LNCAP (cell line): ENCODE measurements around the gene TAF6.

Experiments used
- CTCF ChIP-seq: fragments of 450-650 bp; IDR thresholded peaks from 2 replicates; pipeline ENCODE4 v1.5.1; 2017; ENCODE audit warnings: mild to moderate bottlenecking

The TAF6 gene

GRCh38 chr7:100085515-100085914 is 33.6 kb downstream of the TAF6 start:
- no peak for TF ChIP-seq CTCF

- no peak for TF ChIP-seq CTCF
Observed at GRCh38 chr7:100082978-100083377, 36.2 kb downstream of the TAF6 start.

GRCh38 chr7:100081535-100082102 is 37.5 kb downstream of the TAF6 start, which contains the start of gene ZNF3:
Gene ZNF3 (minus strand): TSS chr7:100081723. CDS start chr7:100077357, 4,366 bp downstream.
- TF ChIP-seq CTCF: peak; percentile 97

GRCh38 chr7:100080907-100081534 is 38.1 kb downstream of the TAF6 start:
- TF ChIP-seq CTCF: no peak

GRCh38 chr7:100079024-100079560 is 40.1 kb downstream of the TAF6 start:
- no peak for TF ChIP-seq CTCF

GRCh38 chr7:100077205-100077604 is 42.0 kb downstream of the TAF6 start:
- no peak for TF ChIP-seq CTCF

- TF ChIP-seq CTCF: no peak
Observed at GRCh38 chr7:100075418-100075817, 43.7 kb downstream of the TAF6 start.
